Activated CD4-positive, alpha-beta T cell treated with anti-CD3 and anti-CD28 coated beads for 1 hour (primary cell): ENCODE measurements around the gene CNOT3.

Source experiments
- DNase-seq: peaks from one replicate; pipeline ENCODE4 v3.0.0-alpha.2; 2020

Gene CNOT3

GRCh38 chr19:54196536-54196935 is 59.0 kb downstream of the CNOT3 start:
- DNase-seq, result no peak

- DNase-seq, result no peak
Observed at GRCh38 chr19:54197121-54197520, 59.6 kb downstream of the CNOT3 start.

GRCh38 chr19:54199401-54199800 is 61.8 kb downstream of the CNOT3 start:
- DNase-seq, result no peak

DNA sequence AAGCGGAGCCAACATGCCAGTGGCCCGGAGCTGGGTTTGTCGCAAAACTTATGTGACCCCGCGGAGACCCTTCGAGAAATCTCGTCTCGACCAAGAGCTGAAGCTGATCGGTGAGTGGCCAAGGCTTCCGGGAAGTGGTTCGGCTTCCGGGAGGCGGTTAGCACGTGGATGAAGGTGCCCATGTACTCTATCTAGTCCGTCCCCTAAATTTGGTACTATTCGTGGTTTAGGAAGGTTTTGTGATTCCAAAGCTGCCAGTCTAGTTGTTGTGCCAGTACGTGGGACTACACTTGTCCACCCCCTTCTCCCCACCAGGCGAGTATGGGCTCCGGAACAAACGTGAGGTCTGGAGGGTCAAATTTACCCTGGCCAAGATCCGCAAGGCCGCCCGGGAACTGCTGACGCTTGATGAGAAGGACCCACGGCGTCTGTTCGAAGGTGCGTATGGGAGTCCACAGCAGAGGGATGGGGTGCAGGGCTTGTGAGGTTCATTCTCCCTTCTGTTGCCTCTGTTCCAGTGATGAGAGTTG is 63.7 kb downstream of the CNOT3 start:
- DNase-seq, result no peak

DNA sequence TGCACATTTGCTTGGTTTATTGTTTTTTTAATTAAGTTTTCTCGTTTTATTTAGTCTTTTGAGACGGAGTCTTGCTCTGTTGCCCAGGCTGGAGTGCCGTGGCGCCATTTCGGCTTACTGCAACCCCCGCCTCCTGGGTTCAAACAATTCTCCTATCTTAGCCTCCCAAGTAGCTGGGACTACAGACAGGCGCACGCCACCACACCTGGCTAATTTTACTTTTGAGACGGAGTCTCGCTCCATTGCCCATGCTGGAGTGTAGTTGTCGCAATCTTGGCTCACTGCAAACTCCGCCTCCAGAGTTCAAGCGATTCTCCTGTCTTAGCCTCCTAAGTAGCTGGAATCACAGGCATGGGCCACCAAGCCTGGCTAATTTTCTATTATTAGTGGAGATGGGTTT is 64.4 kb downstream of the CNOT3 start:
- no peak for DNase-seq

DNA sequence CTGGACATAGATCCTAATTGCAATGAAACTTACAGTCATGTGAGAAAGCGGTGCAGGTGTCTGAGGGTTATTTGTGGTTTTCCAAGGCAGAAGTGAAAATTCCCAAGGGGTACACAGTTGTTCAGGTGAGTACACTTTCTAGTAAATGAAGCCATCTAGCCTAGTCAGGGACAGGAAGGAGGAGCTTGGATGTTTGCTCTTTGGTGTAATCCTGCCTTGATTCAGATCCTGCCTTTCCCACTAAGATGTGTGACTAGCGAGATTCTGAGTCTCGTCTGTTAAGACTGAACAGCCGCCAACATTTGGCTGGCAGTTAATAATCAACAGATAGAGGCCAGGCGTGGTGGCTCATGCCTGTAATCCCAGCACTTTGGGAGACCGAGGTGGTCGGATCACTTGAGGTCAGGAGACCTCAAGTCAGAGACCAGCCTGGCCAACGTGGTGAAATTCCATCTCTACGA is 65.6 kb downstream of the CNOT3 start:
- no peak for DNase-seq

- DNase-seq, result no peak
Observed at GRCh38 chr19:54204767-54205468, 67.4 kb downstream of the CNOT3 start.
